Stimulated activated CD8-positive, alpha-beta memory T cell treated with anti-CD3 and anti-CD28 coated beads, Interleukin-15, amount 100 ng/mL, for 4 hours (primary cell): ENCODE results near the gene PP2D1.
"Not testable (repeated sequence)": the region's sequence is repeated elsewhere in the genome, so short reads cannot be mapped to it uniquely, and the experiment has no call there.

Experiments used
- DNase-seq, 2 donors: peaks; one replicate each; pipeline ENCODE4 v3.0.0-alpha.2; 2020; ENCODE audit warnings: low read depth in 2 of 2

Gene PP2D1

DNA sequence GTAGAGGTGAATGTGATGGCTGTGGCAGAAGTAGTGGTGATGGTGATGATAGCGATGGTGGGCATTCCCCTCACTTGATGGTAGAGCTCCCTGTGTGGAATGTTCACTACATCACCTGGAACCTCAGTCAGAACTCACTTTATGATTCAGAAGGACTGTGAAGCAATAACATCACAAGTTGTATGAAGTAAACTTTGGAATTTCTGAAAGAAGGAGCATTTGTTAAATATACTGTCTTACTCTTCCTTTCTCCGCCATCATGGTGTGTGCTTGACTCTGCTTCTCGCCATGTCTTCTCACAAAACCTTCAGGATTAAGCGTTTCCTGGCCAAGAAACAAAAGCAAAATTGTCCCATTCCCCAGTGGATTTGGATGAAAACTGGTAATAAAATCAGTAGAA lies at the start of gene PP2D1:
PP2D1 (minus strand) TSS at position 101 of the 400 bp plus-strand sequence. CDS start 192 bp downstream, outside the sequence.
- no peak for DNase-seq

- DNase-seq: no peak
Measured at GRCh38 chr3:20060974-20061685, 49.1 kb upstream of the PP2D1 start.

- no peak for DNase-seq
Measured at GRCh38 chr3:20059929-20060328, 47.9 kb upstream of the PP2D1 start.

DNA sequence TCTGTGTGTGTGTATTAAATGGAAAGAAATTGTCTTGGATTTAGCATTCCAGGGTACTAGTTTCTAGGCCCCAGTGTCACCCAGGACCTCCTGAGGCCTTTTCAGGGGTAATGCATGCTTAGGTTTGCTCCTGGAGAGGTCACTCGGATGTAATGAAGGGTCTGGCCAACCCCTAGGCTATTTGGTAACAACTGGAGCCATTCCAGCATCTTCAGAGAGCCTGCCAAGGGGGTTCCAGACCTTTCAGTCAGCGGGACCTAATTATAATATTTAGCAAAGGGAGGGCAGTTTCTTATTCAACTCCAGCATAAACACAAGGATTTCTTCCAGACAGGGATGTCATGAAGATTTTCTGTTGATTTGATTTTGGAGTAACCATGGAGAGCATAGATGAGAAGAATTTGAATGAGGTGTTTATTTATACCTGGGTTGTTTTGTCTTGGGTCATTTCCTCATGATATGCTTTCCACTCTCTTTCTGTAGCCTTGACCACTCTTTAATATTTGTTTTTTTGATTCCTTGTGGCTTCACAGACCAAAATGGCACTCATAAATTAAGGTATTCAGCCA lies 45.6 kb upstream of the PP2D1 start:
- no peak for DNase-seq

DNA sequence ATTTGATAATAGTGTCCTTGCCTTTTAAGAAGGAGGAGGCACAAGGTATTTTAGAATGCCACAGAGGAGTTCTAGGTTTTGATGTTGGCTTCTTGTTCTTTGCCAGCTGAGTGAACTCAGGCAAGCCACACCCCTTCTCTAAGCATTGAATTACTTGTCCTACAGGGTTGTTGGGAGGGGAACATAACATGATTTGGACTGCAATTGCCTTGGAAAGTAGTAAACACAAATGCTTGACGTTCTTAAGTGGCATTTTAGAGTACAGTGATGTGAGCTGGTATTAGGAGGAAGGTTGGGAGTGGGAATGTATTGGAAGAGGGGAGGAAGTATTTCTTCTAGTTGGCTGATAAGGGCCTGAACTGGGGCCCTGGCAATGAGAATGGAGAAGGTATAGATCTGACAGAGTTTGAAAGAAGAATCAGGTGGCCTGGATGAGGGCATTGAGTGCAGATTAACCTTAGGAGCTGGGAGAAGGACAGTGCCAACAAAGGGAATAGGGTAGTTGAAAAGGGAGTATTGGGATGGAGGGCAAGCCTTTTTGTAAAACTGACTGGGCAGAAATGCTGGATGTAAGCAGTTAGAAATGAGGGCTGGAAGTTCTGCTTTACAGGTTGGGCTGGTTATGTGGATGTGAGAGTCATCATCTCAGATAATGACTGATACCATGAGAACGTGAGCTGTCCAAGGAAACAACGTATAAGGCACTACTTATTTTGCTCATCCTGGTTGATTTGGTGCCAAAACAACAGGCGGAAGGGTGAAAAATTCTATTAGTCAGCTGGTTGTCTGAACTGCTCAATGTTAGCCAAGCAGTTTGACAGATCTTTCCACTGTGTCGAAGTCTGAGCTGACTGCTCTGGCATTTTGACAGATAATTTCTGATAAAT lies 44.9 kb upstream of the PP2D1 start:
- DNase-seq: no peak

- DNase-seq: no peak
Measured at GRCh38 chr3:20055842-20056241, 43.8 kb upstream of the PP2D1 start.

GRCh38 chr3:20055020-20055775 lies 43.1 kb upstream of the PP2D1 start:
- DNase-seq: no peak

DNA sequence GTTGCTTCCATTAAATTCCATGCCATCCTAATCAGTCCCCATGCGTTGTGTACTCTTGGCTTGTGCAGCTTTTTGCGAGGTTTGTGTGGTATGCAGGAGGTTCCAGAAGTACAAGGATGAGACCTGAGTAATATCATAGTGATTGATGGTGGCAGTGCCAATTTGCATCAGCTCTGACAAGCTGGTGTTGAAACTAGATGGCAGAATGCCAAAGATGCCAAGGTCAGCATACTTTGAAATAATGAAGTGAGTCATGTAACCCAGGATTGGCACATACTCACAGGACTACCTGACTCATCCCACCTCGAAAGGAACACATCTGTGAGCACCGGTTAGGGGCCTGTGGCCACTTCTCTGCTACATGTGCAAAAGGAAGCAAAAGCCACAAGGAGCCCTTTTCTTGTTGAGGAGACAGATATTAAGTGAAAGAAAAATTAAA lies 42.5 kb upstream of the PP2D1 start:
- DNase-seq: peak; percentile 23 to 68

DNA sequence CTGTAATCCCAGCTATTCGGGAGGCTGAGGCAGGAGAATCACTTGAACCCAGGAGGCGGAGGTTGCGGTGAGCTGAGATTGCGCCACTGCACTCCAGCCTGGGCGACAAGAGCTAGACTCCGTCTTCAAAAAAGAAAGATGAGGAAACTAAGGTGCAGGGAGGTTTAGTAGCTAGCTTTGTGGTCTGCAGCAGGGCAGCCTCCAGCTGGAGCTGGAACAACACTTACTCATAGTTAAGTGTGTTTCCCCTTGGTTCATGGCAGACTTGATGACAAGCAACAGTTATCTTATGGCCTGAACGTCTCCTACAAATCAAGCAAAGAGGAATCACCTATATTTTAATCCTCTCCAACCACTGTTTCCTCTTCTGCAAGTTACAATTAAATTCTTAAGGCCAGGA lies 40.8 kb upstream of the PP2D1 start:
- DNase-seq: no peak

- DNase-seq: no peak
Measured at GRCh38 chr3:20051123-20051806, 39.2 kb upstream of the PP2D1 start.

- DNase-seq: no peak
Measured at GRCh38 chr3:20047976-20048883, 36.2 kb upstream of the PP2D1 start.

DNA sequence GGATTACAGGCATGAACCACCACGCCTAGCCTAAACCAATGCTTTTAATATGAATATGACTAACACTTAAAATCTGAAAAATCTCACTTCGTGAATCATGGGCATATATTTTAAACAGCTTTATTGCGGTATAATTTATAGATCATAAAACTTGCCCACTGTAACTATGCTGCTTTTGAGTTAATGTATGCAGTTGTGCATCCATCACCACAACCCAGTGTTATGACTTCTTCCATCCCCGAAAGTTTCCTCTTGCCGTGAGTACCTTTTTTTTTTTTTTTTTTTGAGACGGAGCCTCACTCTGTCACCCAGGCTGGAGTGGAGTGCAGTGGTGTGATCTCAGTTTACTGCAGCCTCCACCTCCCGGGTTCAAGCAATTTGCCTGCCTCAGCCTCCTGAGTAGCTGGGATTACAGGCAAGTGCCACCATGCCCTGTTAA lies 35.3 kb upstream of the PP2D1 start:
- no peak for DNase-seq

- DNase-seq: no peak
Measured at GRCh38 chr3:20046556-20046955, 34.5 kb upstream of the PP2D1 start.

GRCh38 chr3:20045141-20045540 lies 33.1 kb upstream of the PP2D1 start:
- DNase-seq: not testable (repeated sequence)

GRCh38 chr3:20043825-20044224 lies 31.8 kb upstream of the PP2D1 start:
- no peak for DNase-seq

DNA sequence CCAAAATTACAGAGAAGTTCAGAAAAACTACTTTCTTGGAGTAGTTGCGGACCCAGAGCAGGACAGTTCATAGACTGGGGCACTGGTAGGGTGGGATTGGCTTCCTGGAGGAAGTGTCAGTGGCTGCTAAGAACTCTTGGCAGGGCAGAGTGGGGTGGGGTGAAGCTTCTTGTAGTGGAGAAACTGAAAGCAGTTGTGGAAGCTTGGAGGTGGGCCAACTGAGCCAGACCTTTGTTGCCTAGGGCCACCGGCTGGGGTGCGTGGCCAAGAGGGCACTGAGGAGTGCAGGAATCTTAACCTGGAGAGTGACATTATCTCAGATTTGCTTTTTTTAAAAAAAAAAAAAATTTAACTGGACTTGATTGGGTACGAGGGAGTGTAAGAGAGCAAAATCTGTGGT lies 31.3 kb upstream of the PP2D1 start:
- DNase-seq: peak; percentile 11 to 24

DNA sequence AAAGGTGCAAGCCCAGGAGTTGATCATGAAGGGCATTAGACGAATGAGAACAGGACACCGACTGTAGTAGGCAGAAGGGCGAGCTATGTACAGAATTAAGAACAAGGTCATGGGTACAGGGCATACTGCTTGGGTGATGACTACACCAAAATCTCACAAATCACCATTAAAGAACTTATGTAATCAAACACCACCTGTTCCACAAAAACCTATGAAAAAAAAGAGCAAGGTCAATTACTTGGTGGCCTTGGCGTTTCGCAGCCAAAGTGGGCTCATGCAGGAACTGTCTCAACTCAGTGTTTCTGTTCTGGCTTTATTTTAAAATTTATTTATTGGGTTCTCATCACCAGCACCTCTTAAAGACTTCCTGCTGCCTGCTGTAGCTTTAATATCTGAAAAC lies 30.3 kb upstream of the PP2D1 start:
- no peak for DNase-seq

- peak; percentile 49 to 50 for DNase-seq
Measured at GRCh38 chr3:20041197-20041780, 29.2 kb upstream of the PP2D1 start.

GRCh38 chr3:20040548-20041196 lies 28.6 kb upstream of the PP2D1 start:
- peak; percentile 21 to 45 for DNase-seq
